ENCODE measurements around the gene RNASE4. TPM values are rescaled to one million over a fixed set of nuclear protein-coding genes. Genes with fewer than 3 reads are reported as not detected.

Gene RNASE4
- total RNA-seq, 1 donor from 2014 or later: 21.0 TPM

DNA sequence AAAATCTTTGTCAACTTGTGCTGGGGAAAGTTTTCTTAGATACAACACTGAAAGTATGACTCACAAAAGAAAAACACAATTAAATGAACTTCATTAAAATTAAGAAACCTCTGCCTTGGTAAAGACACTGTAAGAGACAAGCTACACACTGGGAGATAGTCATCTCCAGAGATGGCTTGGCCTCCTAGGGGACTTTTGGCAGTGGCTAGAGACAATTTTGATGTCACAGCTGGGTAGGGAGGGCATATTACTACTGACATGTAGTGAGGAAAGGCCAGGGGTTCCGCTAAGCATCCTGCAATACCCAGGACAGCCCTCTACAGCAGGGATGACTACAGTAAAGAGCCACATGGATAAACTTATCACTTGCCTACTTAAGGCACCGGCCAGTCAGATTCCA lies 8.7 kb upstream of the RNASE4 start:
- DNase-seq: no peak

DNA sequence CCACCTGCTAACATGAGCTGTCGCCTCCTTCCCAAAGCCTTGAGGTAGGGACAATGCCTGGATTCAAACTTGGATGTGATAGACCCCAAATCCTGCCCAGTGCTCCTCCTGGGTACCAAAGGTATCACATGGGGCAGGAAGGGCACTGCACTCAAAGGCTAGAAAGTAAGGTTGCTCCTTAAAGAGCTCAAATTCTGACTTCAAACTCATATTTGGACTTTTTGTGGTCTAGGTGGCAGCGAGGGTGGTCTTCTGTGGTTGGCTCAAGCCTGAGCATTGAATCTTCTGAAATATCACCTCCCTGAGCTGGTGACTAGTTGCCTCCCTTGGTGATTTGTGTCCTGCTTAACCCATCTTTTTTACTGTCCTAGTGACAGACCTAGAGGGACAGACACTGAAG lies 8.3 kb upstream of the RNASE4 start:
- no peak for DNase-seq

DNA sequence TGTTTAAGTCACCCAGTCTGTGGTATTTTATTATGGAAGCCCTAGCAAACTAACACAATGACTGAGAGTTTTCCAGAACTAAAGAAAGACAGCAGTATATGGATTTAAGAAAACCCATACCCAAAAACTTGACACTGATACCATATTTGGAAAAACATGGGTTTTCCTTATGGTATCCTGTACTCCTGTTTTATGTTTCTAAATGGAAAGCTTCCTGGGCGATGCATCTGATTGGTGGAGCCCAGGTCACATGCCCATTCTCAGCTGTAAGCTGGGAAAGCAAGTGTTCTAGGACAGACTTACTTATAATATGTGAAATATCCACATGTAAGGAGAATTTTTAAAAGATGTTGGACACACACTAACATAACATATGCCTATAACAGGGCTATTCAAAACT lies 4.5 kb upstream of the RNASE4 start:
- peak; percentile 50 for DNase-seq

DNA sequence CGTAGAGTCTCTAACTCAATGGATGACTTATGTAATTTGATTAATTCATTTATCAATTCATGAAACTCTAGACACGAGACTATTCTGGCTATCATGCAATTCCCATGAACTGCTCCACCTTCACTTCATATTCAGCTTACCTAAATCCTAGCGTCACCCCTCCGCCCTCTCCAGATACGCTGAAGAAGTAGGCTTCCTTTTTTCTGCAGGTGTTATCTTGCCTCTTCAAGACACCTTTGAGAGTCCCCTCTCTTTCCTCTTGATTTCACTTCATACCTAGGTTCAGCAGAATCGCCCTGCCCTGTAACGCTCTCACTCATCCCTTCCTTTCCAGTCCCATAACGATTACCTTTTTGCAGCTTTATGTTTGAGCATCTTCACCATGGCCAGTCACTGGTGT lies 4.0 kb upstream of the RNASE4 start:
- no peak for DNase-seq

DNA sequence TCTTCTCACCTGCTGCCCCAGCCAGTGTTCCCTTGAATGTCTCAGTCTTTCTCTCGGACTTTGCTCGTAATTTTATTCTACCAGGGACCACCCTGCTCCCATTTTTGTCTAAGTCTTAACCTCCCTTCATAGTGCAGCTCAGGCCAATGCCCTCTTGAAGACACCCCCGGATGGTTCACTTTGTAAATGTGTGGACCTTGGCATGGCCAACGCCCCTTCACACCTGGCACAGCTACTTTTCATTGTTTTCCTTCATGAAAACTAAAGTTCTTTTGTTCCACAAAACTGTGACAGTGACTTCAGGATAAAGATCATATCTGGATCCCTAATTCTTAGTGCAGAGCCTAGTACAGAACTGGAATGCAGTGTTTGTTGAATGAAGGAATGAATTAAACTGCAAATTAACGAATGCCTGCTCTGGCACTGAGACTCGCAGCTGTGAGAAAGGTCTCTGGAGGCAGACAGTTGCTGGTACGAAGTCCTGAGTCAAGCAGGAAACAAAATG lies 3.5 kb upstream of the RNASE4 start:
- no peak for DNase-seq

DNA sequence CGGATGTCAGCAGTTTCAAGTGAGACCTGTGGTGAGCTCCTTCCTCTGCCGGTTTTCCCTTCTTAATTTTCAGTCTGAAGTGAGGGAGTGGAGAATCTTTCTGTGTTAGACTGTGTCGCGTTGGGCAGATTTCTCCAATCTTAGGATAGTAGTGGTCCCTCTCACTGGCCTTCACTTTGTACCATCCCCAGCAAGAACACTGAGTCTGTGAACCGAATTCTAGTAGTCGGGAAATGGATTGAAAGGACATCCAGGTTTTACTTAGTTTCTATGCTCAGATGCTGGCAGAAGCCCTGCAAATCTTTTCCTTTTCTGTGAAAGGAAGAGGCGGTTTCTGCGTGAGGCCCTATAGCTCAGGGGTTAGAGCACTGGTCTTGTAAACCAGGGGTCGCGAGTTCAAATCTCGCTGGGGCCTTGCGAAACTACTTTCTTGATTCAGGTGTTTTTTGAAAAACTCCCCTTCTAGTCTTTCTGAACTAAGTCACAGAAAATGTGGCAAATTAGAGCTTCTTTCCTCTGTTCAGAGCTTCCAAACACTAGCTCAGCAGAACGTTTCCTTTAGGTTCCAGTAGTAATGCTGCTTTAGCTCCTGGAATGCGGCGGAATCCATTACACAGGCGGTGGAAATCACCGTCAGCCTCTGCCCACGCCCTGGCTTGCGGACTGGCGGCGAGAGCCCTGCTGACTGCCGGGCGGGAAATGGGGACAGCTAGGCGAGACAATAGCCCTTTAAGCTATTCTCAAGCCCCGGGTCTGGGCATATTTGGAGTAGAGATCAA lies 2.8 kb upstream of the RNASE4 start:
- peak; percentile 97 for DNase-seq

DNA sequence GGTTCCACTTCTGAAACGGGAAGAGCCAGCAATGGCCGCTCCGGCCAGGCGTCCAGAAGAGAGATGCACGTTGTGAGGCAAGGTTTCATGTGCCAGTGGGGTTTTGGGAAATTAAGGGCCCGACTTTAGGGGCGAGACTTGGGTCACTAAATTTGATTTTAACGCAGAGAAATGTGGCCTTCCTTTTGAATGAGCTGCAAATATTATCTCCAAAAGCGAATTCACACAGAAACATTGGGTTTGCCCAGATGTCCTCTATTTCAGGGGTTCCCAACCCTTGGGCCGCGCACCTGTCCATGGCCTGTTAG lies 2.3 kb upstream of the RNASE4 start:
- no peak for DNase-seq

DNA sequence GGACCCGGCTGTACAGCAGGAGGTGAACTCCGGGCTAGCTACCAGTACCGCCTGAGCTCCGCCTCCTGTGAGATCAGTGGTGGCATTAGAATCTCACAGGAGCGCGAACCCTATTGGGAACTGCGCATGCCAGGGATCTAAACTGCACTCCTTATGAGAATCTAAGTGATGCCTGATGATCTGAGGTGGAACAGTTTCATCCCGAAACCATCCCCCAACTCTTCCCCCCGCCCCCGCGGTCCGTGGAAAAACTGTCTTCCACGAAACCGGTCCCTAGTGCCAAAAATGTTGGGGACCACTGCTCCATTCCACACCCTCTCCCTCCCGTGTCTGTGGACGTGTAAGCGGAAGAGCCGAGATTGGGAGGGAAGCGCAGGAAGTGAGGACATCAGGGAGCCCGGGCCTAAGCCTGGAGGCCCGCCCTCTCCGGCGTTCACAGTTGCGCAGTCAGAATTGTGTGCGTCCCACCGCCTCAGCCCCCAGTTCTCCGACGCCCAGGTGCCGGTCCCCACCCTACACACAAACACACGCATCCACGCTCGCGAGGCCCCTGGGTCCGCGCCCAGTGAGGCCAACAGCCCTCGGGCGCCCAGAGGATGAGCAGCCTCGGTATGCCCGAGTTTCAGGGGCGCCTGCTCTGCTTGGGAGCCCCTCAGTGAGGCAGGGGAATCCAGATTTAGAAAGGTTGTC lies 1.8 kb upstream of the RNASE4 start:
- peak; percentile 98 for DNase-seq

DNA sequence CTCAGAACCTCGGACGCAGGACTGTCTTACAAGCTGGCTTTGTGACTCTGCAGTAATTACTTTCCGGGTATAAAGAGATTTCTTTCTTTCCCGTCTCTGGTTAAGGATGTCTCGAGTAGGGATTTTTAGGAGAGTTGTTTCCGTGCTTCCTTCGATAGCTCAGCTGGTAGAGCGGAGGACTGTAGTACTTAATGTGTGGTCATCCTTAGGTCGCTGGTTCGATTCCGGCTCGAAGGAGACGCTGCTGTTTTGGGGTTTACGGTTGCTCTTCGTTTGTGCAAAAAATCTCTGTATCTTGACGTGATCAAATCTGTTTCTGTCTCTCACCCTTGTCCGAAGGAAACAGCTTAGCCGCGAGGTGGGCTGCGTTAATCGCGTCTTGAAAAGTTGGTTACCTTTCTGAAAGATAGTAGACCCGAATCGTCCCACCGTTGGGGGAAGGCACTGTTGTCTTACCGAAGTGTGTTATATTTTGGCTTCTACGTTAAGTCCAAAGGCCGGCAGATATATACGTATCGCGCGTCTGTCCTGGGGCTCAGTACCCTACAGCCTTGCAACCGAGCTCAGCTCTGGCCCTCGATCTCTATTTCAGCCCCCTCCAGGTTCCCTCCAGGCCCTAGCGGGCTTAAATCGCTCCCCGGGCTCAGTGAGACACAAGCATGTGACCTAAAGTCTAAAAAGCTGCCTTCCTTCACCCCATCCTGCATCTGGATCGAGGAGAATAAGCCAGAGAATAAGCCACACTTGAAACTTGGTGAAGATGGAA lies 1.1 kb upstream of the RNASE4 start:
- DNase-seq: peak; percentile 97

DNA sequence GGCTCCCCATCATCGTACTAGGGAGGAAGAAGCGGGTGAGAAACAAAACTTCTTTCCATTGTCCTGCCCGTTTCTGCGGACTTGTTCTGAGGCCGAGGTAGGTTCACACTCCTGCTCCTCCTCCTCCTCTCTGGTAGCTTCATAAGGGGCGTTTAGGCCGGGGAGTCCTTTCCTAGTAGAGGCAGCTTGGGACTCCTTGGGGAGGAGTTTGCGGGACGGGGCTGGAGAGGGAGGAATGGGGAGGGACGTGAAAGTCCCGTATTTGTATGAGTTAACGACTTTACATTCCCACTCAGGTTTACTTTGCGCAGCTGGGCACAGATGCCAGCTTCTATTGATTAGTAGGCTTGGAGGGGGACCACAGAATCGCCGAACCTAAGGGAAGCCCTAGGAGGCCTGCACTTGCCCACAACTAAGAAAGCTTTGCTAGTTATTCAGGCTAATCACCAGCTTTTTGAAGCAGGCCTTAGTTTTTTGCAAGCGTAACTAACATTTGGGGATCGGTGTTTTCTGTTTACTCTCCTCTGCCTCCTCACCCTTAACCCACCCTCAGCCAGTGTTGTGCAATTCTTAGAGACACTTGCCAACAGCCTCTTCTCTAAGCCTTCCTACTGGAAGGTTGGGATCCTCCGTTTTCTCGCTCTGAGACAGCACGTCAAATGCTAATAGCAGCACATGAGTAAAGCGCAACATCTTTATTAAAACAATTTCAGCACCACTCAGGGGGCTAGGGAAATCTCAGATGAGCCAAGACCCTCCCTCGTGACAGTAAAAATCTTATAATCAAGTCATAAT lies 499 bp downstream of the RNASE4 start:
- peak; percentile 24 for DNase-seq

DNA sequence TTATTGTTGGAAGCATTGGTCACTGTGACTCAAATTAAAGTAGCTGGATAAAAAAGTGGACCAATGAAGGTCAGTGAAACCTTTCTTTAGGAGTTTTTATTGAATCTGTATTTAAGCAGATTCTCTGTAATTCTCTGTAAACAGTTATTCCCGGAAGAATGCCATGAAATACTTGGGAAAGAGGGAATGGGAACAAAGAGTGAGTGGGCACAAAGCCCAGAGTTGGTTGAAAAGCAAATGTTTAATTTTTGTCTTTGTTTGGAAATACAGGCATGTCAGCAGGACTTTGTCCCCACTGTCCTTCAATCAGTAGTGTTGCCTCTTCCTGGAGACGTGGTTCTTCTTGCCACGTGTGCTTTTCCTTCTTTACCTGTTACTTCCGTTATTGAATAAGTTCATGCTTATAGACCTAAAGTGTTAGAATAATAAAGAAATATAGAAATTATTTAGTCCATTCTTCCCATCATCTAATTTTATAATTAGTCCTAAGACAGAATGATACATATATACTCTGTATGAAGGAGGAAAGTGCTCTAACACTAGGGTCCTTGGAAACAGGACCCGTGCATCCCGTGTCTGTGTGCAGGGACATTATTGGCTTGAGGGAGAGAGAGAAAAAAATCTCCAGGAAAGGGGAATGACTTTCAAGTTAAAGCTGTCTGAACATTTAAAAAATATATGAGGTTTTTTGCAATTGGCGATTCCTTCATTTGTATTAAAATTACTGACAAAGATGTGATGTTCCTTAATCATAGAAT lies 2.2 kb downstream of the RNASE4 start:
- DNase-seq: no peak

DNA sequence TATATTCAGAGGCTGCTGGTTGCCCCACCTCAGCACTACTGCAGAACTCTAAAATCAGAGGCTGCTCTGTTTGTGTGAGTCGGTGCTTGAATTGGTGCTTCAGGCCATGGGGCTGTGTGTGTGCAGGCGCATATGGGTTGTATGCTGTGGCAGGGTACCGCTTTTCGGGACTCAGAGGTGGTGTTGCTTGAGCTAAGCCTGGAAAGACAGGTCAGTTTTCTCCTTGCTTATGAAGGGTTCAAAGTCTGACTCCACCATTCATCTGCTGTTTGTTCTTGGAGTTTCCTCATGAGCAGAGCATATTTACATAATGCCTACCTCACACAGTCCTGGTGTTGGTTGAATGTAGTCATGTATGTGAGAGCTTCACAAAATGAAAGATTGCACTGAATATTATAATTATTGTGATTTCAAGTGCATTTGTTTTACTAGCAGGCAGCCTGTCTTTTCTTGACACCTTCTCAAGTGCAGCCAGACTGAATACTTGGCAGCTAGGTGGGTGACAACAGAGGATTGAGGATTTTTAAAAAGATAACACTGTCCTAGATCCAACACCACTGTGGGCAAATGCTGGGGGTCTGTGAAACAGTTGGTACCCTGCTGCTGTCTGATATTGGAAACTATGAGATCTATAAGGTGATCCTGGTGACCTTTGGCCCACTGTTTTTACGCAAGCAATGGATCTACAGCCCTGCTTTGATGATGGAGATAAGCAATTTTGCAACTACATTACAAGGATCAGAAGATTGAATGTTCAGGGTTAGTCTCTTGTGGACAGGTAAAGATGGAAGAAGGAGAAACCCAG lies 3.2 kb downstream of the RNASE4 start:
- no peak for DNase-seq

DNA sequence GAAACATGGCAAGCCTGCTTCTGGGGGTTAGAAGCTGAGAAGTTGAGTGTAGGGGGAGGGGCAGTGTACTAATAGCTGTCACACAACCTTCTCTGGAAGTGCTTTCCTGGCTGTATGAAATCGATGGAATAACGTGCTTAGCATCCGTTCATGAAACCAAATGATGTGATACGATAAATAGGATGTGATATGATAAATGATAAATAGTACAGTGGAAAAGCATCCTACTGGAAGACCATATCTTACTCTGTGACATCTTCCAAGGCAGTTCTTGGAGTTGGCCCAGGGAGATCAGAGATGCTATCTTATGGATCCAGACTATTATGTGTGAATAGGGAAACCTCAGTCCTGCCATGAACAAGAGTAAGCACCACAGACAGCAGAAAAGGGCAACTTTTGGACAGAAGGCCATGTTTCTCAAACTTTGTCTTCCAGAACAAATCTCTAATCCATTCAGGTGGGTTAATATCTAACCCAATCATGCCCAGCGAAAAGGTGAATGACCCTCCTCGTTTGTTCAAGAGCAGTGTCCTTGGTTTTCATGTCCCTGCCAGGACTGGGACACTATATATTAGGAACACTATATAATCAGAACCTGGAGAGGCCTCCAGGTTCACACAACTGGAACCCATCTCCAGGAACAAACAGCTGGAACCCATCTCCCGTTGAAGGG lies 3.9 kb downstream of the RNASE4 start, which contains the start of gene ANG:
Gene ANG (plus strand): TSS at position 598 of the 673 bp plus-strand sequence. CDS start 4,801 bp downstream, outside the sequence.
- DNase-seq: no peak

DNA sequence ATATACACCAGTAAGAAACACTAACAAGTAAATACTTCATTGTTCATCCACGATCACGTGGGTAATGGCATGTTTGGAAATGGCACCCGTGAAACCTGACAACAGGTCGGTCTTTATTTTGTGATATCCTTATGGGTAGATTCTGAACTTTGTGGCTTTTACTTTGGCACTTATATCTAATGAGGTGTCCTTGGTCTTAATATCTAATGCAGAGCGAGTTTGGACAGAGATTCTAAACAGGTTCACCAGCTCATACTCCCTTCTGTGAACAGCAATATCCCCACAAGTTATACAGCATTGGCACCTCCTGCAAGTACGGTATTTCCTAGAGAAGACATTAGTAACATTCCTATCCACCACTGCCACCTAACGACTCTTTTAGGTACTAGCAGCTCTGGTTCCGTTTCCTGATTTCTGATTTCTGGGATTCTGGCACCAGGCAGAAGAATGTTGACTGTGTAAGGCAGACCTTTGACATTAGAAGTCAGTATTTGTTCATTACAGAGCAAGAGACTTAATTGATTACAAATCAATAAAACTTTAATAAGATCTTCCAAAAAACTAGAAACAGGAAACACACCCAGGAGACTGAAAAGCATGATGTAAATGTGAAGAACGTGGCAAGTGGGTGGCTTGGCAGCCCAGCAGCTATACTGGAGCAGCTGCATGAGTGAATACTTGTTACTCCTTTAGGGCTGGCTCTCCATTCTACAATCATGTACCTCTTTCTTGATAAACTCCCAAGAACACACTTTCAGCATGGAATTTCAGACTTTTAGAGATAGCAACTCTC lies 6.7 kb downstream of the RNASE4 start:
- peak; percentile 85 for DNase-seq

DNA sequence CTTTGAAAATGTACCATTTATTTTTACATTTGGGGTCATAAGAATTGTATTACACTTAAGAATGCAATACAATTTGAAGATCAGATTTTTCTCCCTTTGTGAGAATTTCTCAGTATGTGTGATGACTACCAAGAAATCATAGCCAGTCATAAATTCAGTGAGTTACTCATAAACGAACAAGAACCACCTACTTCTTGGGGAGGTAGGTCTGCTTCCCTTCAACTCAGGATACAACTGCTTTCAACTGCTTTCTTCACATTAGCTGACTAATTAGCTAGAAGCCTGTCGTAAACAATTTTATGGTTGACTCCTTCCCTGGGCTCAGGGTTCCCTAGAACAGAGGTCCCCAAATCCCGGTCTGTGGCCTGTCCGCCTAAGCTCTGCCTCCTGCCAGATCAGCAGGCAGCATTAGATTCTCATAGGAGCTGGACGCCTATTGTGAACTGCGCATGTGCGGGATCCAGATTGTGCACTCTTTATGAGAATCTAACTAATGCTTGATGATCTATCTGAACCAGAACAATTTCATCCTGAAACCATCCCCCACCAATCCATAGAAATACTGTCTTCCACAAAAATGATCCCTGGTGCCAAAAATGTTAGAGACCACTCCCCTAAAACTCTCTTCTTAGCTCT lies 7.9 kb downstream of the RNASE4 start:
- no peak for DNase-seq

DNA sequence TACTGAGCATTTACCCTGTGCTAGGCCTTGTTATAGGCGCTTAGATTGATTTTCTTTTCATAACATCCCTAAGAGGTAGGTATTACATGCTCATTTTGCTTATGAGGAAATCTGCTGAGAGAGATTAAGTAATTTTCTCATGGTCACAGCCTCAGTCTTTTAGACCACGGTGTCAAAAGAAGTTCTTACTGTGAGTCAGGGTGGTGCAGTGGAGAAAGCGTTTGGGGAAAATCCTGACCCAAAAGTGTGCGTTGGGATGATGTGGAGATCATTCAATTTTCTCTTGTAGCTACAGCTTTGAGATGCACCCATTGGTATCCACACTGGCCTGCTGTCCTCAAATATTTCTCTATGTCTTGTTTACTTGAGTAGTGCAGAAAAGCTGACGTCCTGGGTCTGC lies 12.4 kb downstream of the RNASE4 start:
- no peak for DNase-seq

DNA sequence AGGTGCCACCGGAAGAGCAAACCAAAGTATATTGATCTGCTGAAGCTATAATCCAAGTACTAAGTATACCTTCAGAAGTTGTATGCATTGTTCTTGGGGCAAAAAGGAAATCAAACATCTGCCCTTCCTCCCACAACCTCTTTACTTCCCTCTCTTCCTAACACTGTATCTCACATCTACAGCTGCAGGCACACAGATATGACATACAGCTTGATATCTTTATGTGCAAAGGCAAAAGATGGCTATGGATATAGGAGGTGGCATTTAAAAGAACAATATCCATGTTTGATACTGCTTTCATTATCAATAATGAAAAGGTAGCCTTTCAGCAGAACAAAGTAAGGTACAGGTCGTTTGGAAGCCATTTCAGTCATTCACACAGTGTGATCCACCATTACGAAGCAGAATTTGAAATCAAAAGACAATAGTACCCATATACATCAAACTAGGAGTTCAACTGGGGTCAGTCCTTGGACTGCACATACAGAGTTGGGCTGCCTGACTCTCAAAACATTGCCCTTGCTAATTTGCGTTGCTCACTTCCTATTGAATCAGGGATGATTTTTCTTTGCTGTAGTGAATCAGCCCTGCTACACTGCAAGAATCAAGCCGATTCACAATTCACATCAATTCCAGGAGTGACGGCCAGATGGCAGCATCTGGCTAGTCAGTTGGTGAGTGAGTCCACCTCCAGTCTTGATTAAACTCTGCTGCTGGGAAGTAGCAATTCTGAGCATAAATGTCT lies 13.1 kb downstream of the RNASE4 start:
- DNase-seq: peak; percentile 81

DNA sequence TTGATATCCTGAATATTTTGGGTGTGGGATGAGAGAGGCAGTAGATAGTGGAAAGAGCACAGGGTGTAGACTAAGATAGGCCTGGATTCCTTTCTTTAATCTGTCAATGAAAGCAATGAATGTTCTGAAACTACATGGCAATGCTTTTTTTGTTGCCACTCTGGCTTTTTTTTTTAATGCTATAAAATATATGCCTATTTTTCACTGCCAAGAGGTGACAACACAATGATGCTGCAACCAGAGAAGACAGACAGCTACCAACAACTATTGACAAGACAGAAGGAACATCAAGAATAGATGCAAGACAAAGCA lies 13.6 kb downstream of the RNASE4 start:
- DNase-seq: no peak
